NCI-H1092 (cell line): ENCODE data around the gene CDKN1A.
"Not testable (repeated sequence)": the region's sequence is repeated elsewhere in the genome, so short reads cannot be mapped to it uniquely, and the experiment has no call there.

Source experiments
- DNase-seq: peaks from one replicate; lab custom pipeline; 2025; lab: John Stamatoyannopoulos, UW

Gene CDKN1A

GRCh38 chr6:36698196-36698595 is 19.7 kb downstream of the CDKN1A start:
- DNase-seq, result no peak

- DNase-seq, result no peak
Observed at GRCh38 chr6:36698871-36699271, 20.4 kb downstream of the CDKN1A start.

- no peak for DNase-seq
Observed at GRCh38 chr6:36699348-36699747, 20.8 kb downstream of the CDKN1A start.

GRCh38 chr6:36700071-36700812 is 21.7 kb downstream of the CDKN1A start:
- no peak for DNase-seq

- DNase-seq, result no peak
Observed at GRCh38 chr6:36700831-36701230, 22.3 kb downstream of the CDKN1A start.

- DNase-seq, result no peak
Observed at GRCh38 chr6:36701401-36701991, 23.0 kb downstream of the CDKN1A start.

GRCh38 chr6:36702656-36703055 is 24.1 kb downstream of the CDKN1A start:
- DNase-seq, result no peak

GRCh38 chr6:36703081-36703606 is 24.6 kb downstream of the CDKN1A start:
- DNase-seq, result no peak

GRCh38 chr6:36703982-36704381 is 25.5 kb downstream of the CDKN1A start:
- no peak for DNase-seq

GRCh38 chr6:36704961-36705577 is 26.6 kb downstream of the CDKN1A start:
- DNase-seq, result not testable (repeated sequence)

GRCh38 chr6:36706339-36706738 is 27.8 kb downstream of the CDKN1A start:
- no peak for DNase-seq

GRCh38 chr6:36712816-36713215 is 34.3 kb downstream of the CDKN1A start:
- DNase-seq, result no peak

GRCh38 chr6:36713846-36714245 is 35.3 kb downstream of the CDKN1A start:
- DNase-seq, result no peak

GRCh38 chr6:36714511-36714910 is 36.0 kb downstream of the CDKN1A start:
- DNase-seq, result no peak

GRCh38 chr6:36715469-36715868 is 37.0 kb downstream of the CDKN1A start:
- DNase-seq, result no peak

GRCh38 chr6:36716476-36717093 is 38.1 kb downstream of the CDKN1A start:
- no peak for DNase-seq

GRCh38 chr6:36717231-36717825 is 38.8 kb downstream of the CDKN1A start:
- DNase-seq, result no peak

GRCh38 chr6:36717871-36718540 is 39.5 kb downstream of the CDKN1A start:
- DNase-seq, result no peak

- no peak for DNase-seq
Observed at GRCh38 chr6:36718560-36718959, 40.0 kb downstream of the CDKN1A start.

- no peak for DNase-seq
Observed at GRCh38 chr6:36719126-36719525, 40.6 kb downstream of the CDKN1A start.

GRCh38 chr6:36720251-36721141 is 42.0 kb downstream of the CDKN1A start:
- no peak for DNase-seq
